Fibroblast of skin of left biceps (primary cell): ENCODE data around the gene CACNA1B.
"Not testable (repeated sequence)": the region's sequence is repeated elsewhere in the genome, so short reads cannot be mapped to it uniquely, and the experiment has no call there.

ENCODE experiments used
- DNase-seq, 2 experiments: peaks; one replicate each; pipeline ENCODE4 v3.0.0-alpha.2; 2013; ENCODE audit warnings: low read depth in 2 of 2

Gene CACNA1B

DNA sequence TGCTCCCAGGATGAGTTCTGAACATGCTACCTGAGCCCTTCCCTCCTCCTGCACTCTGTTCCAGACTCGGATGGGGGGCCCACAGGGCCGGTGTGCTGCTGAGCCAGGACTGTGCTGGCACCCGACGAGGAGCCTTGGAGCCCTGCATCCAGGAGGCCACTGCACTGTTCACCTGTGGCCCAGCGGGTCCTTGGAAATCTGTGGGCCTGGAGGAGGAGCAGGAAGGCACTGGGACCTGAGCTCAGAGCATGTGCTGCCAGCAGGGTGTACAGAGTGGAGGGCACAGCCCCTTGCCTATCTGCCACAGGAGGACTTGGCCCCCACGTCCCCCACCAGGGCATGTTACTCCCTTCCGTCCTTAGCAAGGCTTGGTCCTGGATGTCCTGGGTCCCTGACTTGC lies 265.9 kb downstream of the CACNA1B start:
- DNase-seq = not testable (repeated sequence)

DNA sequence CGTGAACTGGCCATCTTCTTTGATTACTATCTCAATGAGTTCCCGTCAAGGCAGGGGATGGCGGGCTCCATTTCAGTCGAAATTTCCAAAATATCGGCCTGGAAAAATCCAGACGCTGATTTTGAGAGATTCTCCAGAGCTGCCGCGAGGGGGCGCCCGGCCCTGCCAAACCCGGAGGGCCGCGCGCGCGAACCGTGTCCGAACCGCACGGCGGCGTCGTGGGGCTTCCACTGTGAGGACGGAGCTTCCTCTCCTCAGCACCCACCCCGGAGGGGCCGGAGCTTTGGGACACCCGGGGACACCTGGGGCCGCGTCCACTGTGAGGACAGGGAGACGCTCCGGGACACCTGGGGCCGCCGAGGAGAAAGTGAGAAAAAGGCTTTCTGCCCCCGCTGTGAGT lies 270.0 kb downstream of the CACNA1B start:
- not testable (repeated sequence) for DNase-seq

DNA sequence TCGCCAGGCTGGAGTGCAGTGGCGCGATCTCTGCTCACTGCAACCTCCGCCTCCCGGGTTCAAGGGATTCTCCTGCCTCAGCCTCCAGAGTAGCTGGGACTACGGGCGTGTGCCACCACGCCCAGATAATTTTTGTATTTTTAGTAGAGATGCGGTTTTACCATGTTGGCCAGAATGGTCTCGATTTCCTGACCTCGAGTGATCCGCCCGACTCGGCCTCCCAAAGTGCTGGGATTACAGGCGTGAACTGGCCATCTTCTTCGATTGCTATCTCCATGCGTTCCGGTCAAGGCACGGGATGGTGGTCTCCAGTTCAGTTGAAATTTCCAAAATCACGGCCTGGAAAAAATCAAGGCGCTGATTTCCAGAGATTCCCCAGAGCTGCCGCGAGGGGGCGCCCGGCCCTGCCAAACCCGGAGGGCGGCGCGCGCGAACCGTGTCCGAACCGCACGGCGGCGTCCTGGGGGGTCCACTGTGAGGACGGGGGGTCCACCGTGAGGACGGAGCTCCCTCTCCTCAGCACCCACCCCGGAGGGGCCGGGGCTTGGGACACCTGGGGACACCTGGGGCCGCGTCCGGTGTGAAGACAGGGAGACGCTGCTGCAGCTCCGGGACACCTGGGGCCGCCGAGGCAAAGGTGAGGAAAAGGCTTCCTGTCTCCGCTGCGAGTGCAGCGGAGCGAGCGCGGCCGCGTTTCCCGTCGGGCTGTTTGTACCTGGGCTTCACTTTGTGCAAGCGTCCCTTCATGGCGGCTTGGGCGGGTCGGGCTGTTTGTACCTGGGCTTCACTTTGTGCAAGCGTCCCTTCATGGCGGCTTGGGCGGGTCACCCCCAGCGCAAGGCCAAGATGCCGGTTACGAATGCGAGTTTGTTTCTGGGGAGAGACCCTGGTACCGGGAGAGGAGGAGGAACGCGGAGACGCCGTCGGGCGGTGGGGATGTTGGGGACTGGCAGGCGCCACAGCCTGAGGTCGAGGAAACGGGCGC lies 272.4 kb downstream of the CACNA1B start:
- DNase-seq = not testable (repeated sequence)

DNA sequence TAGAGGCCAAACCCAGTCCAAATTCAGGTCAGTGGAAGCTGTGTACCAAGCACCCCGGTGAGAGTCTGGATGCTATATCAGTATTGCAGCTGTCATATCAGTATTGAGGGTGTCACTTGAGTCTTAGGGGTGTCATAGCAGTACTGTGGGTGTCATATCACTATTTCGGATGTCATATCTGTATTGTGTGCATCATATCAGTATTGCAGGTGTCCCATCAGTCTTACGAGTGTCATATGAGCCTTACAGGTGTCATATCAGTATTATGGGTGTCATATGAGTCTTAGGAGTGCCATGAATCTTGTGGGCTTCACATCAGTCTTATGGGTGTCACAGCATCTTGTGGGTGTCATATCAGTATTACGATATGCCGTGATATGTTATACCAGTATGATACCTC lies 278.2 kb downstream of the CACNA1B start:
- DNase-seq = not testable (repeated sequence)

DNA sequence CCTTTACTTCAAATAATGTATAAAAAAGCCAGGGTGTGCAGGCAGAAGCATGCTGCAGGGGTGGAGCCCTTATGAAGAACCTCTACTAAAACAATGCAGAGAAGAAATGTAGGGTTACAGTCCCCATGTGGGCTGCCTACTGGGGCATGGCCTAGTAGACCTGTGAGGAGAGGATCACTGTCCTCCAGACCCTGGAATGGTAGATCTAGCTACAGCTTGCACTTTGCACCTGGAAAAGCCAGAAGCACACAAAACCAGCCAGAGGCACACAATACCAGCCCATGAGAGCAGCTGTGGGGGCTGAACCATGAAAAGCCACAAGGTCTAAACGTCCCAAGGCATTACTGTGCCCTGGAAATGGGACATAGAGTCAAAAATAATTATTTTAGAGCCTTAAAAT lies 289.2 kb downstream of the CACNA1B start:
- not testable (repeated sequence) for DNase-seq
